ENCODE data around the gene AMZ2.

Gene AMZ2

DNA sequence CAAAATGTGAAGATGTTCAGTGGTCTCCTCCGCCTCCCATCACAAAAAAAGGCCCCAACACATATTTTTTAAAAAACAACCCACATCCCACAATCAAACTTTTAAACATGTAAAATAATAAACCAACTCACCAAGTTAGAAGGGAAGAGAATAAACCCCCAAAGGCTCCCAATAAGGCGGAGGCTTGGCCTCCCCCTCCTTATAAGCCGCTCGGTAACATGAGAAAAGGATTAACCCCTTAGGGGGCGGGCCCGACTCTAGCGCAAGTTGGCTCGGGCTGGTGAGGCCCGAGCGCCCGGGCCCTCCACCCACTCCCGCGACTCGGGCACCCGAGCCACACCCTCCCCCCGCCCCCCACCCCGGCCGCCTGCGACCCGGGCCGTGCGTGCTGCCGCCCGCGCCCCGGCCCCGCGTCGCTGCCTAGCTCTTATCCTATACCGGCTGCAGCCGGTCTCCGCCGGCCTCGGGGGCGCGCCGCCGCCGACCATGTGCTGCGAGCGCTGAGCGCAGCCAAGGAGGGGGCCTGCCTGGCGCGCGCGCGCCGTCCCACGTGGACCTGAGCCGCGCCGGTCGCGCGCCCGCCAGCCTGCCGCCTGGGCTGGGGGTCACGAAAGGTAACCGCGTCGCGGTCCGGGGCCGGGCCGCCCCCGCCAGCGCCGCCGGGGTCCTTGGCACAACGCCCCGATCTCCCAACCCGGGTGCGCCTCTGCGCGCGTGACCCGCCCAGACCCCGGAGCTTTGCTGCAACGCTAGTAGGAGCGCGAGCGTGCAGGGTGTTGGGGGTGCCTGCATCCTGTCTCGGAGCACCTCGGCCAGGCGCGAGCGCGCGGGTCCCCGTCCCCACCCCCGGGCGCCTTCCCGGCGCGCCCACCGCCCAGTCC, 43.4 kb downstream of the AMZ2 start, which contains the start of the genes ARSG and SLC16A6:
ARSG (plus strand) TSS at position 541 of the 881 bp plus-strand sequence. CDS start 15,999 bp downstream, outside the sequence.
SLC16A6 (minus strand) TSS at position 173 of the 881 bp plus-strand sequence. CDS start 12,807 bp downstream, outside the sequence.
- peak; percentile 81 for DNase-seq (ENCODE audit: low spot score)

DNA sequence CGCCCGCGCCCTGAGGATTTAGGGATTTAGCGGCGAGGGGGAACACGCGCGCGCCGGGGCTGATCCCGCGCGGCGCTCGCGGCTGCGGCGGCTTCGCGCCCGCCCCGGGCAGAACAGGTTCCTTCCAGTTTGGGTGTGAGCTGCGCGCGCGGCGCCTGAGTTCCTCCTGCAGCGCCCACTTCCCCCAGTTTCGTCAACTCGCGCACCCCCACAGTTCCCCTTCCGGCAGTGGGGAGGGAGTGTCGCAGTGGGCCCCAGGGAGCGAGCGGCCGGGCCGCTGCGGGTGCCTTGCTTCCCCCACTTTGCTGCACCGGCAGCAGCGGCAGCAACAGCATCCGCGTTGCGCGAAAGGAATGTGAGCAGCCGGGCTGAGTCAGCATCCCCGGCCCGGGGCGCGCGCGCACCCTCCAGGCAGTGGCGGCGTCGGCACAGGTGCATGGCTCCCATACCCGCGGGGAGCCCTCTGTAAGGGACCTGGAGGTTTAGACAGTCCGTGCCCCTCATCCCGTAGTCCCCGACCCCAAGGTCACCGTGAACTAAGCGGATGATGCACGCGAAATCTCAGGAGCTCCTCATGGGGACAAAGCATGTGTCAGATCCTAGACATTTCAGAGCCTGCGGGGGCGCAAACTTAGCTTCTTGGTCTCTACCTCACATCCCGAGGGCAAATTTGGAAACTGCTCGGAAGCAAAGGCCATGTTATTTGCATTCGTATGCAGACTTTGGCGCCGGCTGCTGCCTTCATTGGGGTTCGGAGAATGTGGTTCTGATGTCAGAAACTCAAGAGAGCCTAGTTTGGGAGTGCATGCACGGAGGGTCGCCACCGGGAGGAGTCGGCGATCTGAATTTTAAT, 44.2 kb downstream of the AMZ2 start:
- peak; percentile 73 for DNase-seq (ENCODE audit: low spot score)

GRCh38 chr17:68292689-68293040, 44.8 kb downstream of the AMZ2 start:
- no peak for DNase-seq (ENCODE audit: low spot score)

- no peak for DNase-seq (ENCODE audit: low spot score)
These were observed 45.8 kb downstream of the AMZ2 start for GRCh38 chr17:68293490-68294195.

GRCh38 chr17:68294196-68294555, 46.3 kb downstream of the AMZ2 start:
- DNase-seq (ENCODE audit: low spot score) = no peak

GRCh38 chr17:68294617-68295016, 46.8 kb downstream of the AMZ2 start:
- no peak for DNase-seq (ENCODE audit: low spot score)

DNA sequence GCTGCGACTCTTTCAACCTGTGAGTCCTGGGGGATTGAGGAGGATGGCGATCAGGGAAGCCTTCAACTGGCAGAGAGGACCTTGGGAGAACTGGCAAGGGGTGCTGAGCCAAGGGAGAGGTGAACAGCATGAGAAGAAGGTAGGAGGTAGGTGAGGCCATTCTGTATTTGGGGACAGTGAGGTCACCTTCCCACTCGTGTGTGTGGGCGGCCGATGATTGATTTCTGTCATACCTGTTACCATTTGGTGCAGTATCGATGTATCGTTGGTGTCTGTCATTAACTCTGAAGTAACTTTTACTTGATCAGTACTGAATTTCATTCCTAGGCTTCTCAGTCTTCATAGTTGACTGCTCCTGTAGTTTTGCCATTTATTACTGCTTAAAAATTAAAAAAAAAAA, 47.2 kb downstream of the AMZ2 start:
- DNase-seq (ENCODE audit: low spot score) = no peak

DNA sequence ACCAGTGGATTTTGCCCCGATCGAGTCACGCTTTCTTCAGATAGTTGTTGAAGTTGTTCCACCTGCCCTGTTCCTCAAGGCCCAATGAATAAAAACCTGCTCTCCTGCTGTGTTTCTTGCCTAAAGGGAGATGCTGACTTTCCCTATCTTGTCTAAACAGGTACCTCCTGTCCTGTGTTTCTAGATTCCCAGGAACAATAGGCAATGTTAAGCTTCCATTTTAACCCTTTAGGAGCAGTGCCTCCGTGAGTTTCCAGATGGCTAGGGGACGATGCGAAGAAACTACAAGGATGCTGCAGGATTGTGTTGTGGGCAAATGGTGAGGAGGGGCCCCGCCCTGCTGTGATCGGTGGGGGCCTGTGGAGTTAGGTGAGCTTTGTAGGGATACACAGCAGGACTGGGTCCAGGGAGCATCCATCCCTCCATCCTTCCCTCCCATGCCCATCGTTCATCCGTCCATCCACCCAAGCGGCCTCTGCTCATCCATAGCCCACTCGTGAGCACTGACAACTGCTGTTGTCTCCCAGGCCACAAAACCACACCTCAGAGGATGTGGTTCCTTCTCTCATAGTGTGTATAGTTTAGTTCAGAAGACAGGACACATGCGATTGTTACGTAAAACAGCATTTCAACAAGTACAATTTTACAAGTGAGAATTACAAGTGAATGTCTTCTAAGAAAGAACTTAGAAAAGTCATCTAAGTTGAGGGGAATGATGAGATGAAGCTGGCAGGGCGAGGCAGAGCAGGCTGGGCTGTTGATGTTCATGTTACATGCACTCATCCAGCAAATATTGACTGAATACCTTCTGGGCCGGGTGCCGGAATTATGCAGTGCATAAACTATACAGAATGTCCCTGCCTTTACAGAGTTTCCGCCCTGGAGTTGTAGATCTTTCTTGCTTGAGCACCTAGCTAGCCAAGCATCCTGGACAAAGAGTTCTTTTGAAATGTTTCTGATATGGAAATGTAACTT, 48.7 kb downstream of the AMZ2 start:
- no peak for DNase-seq (ENCODE audit: low spot score)

DNA sequence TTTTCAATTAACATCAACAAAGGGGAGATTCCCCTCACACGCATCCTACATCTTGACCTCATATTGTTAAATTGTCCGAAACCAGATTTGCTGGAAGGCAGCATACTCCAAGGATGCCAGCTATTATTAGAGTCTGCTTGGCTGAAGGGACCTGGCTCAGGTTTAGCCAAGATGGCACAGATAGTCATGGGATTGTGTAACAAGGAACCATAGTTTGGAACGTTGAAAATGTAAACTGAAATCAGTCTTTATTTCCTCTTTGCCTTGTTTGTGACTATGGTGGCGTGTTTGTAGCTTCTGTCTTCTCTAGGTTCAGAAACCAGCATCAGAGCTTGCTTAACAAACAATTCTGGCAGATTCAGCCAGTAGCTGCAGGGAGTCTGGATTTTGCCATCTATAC, 49.4 kb downstream of the AMZ2 start:
- no peak for DNase-seq (ENCODE audit: low spot score)

DNA sequence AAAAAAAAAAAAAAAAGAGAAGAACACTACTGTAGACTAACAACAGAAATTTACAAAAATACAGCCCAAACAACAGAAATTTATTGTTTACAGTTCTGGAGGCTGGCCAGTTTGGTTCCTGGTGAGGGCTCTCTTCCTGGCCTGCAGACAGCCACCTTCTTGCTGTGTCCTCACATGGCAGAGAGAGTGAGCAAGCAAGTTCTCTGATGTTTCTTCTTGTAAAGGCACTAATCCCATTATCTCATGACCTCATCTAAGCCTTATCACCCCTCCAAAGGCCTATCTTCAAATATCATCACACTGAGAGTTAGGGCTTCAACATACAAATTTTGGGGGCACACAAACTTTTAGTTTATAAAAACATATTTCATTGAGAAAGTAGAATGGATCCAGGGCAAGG, 50.8 kb downstream of the AMZ2 start:
- DNase-seq (ENCODE audit: low spot score) = no peak

DNA sequence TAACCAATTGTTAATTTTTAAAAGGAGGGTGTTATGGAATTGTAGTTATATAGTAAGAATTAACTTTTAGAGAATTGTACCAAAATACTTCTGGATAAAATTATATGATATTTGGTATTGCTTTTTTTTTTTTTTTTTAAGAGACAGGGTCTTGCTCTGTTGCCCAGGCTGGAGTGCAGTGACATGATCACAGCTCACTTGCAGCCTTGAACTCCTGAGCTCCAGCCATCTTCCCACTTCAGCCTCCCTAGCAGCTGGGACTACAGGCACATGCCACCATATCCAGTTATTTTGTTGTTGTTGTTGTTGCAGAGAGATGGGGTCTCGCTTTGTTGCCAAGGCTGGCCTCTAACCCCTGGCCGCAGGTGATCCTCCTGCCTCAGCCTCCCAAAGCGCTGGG, 52.0 kb downstream of the AMZ2 start:
- DNase-seq (ENCODE audit: low spot score) = no peak

GRCh38 chr17:68301438-68301959, 53.7 kb downstream of the AMZ2 start:
- DNase-seq (ENCODE audit: low spot score) = no peak

- DNase-seq (ENCODE audit: low spot score) = no peak
These were observed 54.3 kb downstream of the AMZ2 start for GRCh38 chr17:68302066-68302564.

- DNase-seq (ENCODE audit: low spot score) = no peak
These were observed 54.8 kb downstream of the AMZ2 start for GRCh38 chr17:68302666-68303065.

DNA sequence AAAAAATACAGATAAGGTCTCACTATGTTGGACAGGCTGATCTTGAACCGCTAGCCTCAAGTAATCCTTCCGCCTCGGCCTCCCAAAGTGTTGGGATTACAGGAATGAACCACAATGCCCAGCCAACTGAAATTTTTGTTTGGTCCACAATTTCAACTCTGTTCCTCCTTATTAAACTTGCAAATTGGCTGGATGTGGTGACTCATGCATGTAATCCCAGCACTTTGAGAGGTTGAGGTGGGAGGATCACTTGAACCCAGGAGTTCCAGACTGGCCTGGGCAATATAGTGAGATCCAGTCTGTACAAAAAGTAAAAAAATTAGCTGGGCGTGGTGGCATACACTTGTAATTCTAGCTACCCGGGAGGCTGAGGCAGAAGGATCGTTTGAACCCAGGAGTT, 56.9 kb downstream of the AMZ2 start:
- DNase-seq (ENCODE audit: low spot score) = no peak

DNA sequence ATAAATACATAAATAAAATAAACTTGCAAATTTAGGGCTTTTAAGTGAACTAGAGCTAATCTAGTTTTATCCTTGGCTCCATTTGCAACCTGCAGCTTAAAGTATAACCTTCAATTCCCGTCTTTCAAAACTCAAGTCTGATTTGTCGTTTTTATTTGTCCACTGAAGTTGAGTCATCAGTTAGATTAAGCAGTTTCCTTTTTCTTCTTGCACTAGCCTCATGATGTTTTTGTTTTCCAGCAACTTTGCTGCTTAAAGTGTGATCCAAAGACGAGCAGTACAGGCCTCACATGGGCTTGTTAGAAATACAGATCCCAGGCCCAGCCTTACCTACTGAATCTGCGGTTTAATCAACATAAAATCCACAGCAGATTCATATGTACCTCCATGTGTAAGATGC, 57.3 kb downstream of the AMZ2 start:
- DNase-seq (ENCODE audit: low spot score) = no peak

Data from left forelimb (tissue), 1 donor.